CD4-positive, alpha-beta T cell treated with Interleukin-17A for 1 hour (primary cell): ENCODE measurements around the gene MYO3B.
"Not testable (repeated sequence)": the region's sequence is repeated elsewhere in the genome, so short reads cannot be mapped to it uniquely, and the experiment has no call there.

Experiments used
- DNase-seq: peaks from one replicate; pipeline ENCODE4 v3.0.0-alpha.2; 2020

Gene MYO3B

GRCh38 chr2:170656669-170657068 is 478.7 kb downstream of the MYO3B start:
- no peak for DNase-seq

DNA sequence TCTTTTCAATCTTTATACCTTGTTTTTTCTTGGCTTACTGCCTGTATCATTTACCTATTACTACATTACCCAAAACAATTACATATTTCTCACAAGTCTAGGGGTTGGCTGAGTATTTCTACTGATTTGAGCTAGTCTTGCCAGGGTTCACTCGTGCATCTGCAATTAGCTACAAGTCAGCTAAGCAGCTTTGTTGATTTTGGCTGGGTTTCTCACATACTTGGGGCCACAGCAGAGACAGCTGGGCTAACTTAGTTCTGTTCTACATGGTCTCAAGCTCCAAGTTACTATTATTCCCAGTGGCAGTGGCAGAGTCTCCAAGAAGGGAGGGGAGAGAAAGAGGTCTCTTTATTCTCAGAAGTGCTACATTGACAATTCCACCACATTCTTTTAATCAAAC is 482.5 kb downstream of the MYO3B start:
- DNase-seq, result no peak

DNA sequence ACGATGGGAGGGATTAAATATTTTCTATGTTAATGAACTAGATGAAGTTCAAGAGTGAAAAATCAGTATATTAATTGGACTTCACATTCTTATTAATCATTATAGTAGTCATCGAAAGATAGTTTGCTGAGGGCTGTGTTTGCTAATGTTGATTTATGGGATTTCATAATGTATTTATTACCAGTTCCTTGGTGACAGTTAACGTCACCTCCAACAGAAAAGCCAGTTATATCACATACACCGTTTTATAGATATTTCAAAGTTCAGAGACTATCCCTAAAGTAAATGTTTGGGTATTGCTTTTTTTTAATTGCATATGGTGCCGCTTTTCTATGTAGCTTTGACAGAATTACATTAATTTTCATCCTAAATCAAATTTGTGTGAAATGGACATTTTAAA is 487.8 kb downstream of the MYO3B start:
- no peak for DNase-seq

GRCh38 chr2:170669909-170670308 is 492.0 kb downstream of the MYO3B start:
- DNase-seq, result no peak

- DNase-seq, result no peak
Measured at GRCh38 chr2:170670651-170671050, 492.7 kb downstream of the MYO3B start.

DNA sequence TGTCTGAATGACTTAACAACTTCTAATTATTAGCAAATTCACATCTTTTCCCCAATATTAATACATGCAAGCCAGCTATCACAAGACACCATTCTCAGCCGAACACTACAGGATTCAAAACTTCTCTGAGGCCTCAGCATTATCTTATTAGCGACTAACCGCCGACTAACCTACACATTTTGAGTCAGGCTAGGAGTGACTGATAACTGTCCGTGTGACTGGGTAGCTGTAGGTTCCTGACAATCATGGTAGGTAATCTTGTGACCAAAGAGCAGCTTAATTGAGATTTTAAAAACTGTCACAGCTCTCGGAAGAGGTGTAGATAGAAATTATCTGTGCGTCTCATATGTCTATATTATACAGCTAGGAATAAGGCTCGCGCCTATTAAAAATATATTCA is 493.1 kb downstream of the MYO3B start:
- DNase-seq, result no peak

DNA sequence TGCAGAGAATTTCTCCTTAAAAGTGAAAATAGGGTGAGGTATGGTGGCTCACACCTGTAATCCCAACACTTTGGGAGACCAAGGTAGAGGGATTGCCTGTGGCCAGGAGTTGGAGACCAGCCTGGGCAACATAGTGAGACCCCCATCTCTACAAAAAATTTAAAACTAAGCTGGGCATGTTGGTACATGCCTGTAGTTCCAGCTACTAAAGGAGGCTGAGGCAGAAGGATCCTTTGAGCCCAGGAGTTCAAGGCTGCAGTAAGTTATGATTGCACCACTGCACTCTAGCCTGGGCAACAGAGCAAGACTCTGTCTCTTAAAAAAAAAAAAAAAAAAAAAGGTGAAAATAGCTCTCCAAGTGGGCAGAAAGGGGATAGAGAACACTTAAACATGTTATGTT is 496.3 kb downstream of the MYO3B start:
- DNase-seq, result not testable (repeated sequence)

DNA sequence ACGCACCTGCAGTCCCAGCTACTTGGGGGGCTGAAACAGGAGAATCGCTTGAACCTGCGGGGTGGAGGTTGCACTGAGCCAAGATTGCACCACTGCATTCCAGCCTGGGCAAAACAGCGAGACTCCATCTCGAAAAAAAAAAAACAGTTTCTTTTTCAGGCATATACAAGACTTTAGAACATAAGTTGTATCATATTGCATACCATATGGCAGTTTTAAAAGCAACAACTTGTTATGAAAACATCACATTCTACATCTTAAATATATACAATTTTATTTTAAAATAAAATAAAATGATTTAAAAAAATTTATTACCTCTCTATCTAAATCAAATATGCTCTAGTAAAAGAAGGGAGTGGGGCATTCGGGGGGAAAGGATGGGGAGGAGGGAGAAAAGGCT is 497.8 kb downstream of the MYO3B start:
- DNase-seq, result no peak

DNA sequence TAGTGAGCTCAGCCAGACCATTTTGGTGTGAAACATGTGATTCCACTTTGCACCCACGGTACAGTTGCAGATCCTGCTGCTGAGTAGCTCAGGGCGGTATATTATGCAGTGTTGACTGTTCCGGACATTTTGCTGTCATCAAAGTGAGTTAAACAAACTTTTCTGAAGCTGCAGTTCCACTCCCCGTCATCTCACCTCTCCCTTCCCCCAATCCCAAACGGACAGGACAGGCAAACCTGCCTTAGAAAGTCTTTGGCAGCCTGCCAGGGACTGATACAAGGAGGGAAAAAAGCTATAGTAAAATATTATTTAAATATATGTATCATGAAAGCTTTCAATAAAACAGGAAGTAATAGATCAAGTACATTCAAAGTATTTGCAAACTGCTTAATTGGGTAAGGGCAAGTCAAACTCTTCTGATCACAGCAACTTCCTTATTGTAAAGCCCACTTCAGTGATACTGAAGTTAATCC is 501.7 kb downstream of the MYO3B start:
- DNase-seq, result no peak

- DNase-seq, result no peak
Measured at GRCh38 chr2:170680172-170680941, 502.4 kb downstream of the MYO3B start.

DNA sequence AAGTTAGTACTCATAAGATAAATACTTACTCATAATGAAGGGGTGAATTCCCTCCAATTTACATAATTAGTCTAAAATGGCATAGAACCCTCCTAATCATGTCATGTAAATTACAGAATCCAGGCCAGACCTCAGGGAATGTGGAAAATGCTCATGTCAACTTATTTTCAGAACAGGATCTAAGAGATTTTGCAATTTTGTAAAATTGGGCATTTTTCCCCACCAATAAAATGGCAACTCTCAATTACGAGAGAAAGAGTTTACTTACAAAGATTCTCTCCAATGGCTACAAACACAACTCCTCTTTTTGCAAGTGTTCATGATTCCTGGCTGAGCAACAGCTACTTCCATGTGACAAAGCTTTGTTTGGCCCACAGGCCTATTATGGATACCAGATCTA is 503.4 kb downstream of the MYO3B start:
- DNase-seq, result no peak

DNA sequence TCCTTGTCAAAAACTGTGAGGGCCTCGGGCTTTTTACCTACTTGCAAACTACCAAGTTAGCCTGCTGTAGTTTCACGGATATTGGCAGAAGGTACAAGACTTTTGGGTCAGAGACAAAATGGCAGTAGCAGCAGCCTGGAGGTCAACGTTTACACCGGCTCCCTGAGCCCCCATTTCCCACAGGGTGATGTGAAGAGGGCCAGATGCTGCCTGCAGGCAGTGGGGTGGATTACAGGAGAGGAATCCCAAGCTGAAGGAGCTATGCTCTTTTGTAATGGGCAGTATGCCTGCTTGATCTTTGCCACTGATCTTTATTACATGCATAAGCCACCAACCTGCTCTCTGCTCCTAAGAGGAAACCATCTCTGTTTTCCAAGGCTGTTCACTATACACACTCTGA is 507.6 kb downstream of the MYO3B start:
- no peak for DNase-seq

GRCh38 chr2:170689481-170689880 is 511.5 kb downstream of the MYO3B start:
- no peak for DNase-seq

- DNase-seq, result no peak
Measured at GRCh38 chr2:170690640-170691039, 512.7 kb downstream of the MYO3B start.

DNA sequence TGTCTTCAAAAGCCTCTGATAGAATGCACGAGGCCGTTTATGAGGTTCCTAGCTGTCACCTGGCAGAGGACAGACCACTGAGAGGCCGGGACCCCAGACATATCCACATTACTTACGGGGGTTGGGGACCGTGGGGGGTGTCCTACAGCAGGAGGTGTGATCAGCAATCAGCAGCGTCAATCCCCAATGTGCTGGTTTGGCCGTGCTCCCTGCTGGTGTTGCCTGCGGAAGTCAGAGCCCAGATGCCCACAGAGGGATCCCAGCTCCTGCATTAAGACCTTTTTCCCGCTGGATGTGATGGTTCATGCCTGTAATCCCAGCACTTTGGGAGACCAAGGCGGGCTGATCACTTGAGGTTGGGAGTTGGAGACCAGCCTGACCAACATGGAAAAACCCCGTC is 516.4 kb downstream of the MYO3B start:
- DNase-seq, result no peak

DNA sequence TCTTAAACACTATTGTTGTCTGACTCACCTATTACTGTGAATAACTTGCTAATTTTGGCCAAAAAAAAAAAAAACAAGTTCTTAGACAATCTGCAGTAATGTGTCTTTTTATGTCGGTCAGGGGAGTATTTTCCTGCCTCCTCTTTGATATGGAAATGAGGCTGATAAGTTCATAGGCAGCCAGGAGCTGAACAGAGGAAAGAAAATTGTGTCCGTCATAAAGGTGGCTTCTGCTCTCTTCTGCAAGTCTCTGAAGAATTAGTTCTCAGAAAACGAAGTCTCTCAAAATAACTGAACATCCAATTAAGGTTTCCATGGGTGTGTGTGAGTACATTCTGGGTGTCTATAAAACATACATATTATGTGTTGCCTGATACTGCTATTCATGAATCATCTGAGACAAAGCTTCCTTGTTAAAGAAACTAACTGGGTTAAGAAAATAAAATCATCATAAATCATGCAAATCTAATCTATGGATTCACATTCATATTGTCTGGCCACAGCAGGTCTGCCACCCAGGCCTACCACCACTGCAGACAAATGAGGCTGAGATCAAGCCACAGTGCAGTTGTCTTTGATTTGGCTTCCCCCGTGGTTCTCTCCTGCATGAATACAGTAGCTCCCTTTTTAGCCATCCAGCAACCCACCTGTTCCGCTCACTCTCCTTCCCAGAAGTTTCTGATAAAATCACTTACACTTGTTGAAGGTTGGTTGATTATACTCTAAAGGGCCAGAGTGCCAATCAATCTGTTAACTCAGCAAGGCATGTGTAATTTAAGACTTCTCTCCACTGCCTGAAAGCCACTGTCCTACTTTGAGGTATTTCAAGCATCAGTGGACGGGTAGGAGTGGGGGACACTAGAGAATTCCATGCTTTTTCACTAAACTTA is 517.8 kb downstream of the MYO3B start:
- no peak for DNase-seq

GRCh38 chr2:170696948-170697347 is 519.0 kb downstream of the MYO3B start:
- DNase-seq, result no peak

DNA sequence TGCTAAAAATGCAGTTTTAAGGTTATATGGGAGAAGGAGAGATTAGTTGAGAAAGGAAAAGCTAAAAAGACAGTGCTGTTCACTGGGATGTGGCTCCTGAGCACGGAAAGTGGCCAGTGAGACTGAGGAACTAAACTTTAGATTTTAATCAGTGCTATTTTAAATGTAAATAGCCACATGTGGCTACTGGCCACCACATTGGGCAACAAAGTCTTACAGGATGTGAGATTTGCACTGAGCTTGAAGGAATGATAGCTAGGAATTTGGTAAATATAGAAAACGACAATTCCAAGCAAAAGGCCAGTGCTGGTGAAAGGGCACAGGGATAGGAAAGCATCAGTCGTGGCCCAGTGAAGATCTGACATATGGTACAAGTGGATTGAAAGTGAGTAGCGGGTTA is 523.1 kb downstream of the MYO3B start:
- no peak for DNase-seq

GRCh38 chr2:170703776-170704476 is 526.0 kb downstream of the MYO3B start:
- DNase-seq, result no peak
